ENCODE results near the gene CMTM2. TPM values are rescaled to one million over a fixed set of nuclear protein-coding genes. Genes with fewer than 3 reads are reported as not detected.

The CMTM2 gene
- total and polyA plus RNA-seq, 2 of the 4 experiments (the other 2 are of a cell fraction) = not detected

- H4K20me1 ChIP-seq (ENCODE audit: insufficient read depth, low read length) = no peaks in the 10 kb centered on the region
- peak; percentile 29; the same call in 1 of the 2 replicates for TF ChIP-seq MAZ (IDR thresholded peaks at IDR 0.05; ENCODE audit: borderline replicate concordance, low read depth, low read length)
- TF ChIP-seq RAD21 (IDR thresholded peaks at IDR 0.05; ENCODE audit: low read length) = peak; percentile 26
- no peak for TF ChIP-seq FOS (IDR thresholded peaks at IDR 0.05; ENCODE audit: low read depth, low read length)
- no peak for TF ChIP-seq BHLHE40 (IDR thresholded peaks at IDR 0.05; ENCODE audit: low read depth, low read length)
- TF ChIP-seq, protein P1, sequence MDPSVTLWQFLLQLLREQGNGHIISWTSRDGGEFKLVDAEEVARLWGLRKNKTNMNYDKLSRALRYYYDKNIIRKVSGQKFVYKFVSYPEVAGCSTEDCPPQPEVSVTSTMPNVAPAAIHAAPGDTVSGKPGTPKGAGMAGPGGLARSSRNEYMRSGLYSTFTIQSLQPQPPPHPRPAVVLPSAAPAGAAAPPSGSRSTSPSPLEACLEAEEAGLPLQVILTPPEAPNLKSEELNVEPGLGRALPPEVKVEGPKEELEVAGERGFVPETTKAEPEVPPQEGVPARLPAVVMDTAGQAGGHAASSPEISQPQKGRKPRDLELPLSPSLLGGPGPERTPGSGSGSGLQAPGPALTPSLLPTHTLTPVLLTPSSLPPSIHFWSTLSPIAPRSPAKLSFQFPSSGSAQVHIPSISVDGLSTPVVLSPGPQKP (IDR thresholded peaks at IDR 0.05; ENCODE audit: borderline replicate concordance, low read depth, low read length) = no peak
- TF ChIP-seq MAFK (IDR thresholded peaks at IDR 0.05; ENCODE audit: low read depth, low read length) = no peak
- TF ChIP-seq CHD1 (IDR thresholded peaks at IDR 0.05; ENCODE audit: low read depth, low read length) = no peak
- no peak for TF ChIP-seq RFX5 (IDR thresholded peaks at IDR 0.05; ENCODE audit: low read depth, low read length)
- no peak for TF ChIP-seq RCOR1 (IDR thresholded peaks at IDR 0.05; ENCODE audit: insufficient replicate concordance, low read length)
- no peak for TF ChIP-seq MXI1 (IDR thresholded peaks at IDR 0.05; ENCODE audit: borderline replicate concordance, low read depth, low read length)
- TF ChIP-seq CEBPB (IDR thresholded peaks at IDR 0.05; ENCODE audit: low read depth, low read length) = no peak
- no peak for TF ChIP-seq SMC3 (IDR thresholded peaks at IDR 0.05; ENCODE audit: low read depth, low read length)
- no peak for TF ChIP-seq NFE2L2 (IDR thresholded peaks at IDR 0.05; ENCODE audit: low read depth, low read length)
- TF ChIP-seq, protein P2, sequence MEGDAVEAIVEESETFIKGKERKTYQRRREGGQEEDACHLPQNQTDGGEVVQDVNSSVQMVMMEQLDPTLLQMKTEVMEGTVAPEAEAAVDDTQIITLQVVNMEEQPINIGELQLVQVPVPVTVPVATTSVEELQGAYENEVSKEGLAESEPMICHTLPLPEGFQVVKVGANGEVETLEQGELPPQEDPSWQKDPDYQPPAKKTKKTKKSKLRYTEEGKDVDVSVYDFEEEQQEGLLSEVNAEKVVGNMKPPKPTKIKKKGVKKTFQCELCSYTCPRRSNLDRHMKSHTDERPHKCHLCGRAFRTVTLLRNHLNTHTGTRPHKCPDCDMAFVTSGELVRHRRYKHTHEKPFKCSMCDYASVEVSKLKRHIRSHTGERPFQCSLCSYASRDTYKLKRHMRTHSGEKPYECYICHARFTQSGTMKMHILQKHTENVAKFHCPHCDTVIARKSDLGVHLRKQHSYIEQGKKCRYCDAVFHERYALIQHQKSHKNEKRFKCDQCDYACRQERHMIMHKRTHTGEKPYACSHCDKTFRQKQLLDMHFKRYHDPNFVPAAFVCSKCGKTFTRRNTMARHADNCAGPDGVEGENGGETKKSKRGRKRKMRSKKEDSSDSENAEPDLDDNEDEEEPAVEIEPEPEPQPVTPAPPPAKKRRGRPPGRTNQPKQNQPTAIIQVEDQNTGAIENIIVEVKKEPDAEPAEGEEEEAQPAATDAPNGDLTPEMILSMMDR (conservative IDR thresholded peaks at IDR 0.05; ENCODE audit: low read depth, low read length) = 0 out of 2 replicates have a peak, but pooled peaks have one; percentile 31
- TF ChIP-seq POLR2A (IDR thresholded peaks at IDR 0.05; ENCODE audit: low read depth, low read length) = peak; percentile 75; the same call in 1 of the 2 replicates
Measured at GRCh38 chr16:66549284-66550131, 29.8 kb upstream of the CMTM2 start, which contains the start of gene TK2. TSS of gene TK2 (minus strand) at chr16:66550122. CDS start at chr16:66550061, 61 bp downstream.

More at GRCh38 chr16:66549284-66550131, 29.8 kb upstream of the CMTM2 start, which contains the start of gene TK2:
- H2AK9ac ChIP-seq (replicated peaks; ENCODE audit: low read depth, low read length, poor library complexity) = peak within 1 kb of the TSS; percentile 37
- peaks cover 39 to 47% of the 10 kb centered on the region in 2 experiments for H3K79me1 ChIP-seq (ENCODE audit: low read depth in 1 of 2, low read length in 2 of 2)
- H3K27me3 ChIP-seq (ENCODE audit: control insufficient read depth, insufficient read depth, low read length) = no peaks in the 10 kb centered on the region
- peaks cover 12% of the 10 kb centered on the region; the same call in 1 of the 2 replicates for H3K9me1 ChIP-seq (ENCODE audit: insufficient read depth, low read length)
- dilution Hi-C loops (cut with HindIII; ENCODE audit: low sequenced_read_pairs, unreplicated experiment) = no loop called here
- peak within 1 kb of the TSS; percentile 83 for H2AFZ ChIP-seq (replicated peaks; ENCODE audit: low read length, poor library complexity)
- peak within 1 kb of the TSS; percentile 96 for H3K14ac ChIP-seq (replicated peaks; ENCODE audit: low read depth, low read length)
- H4K91ac ChIP-seq (ENCODE audit: insufficient read depth, low read depth, low read length) = peak within 1 kb of the TSS; percentile 84
- peak within 1 kb of the TSS; percentile 86 for H2BK120ac ChIP-seq (ENCODE audit: low read depth, low read length)
- H3K27ac ChIP-seq (ENCODE audit: insufficient read depth, low read length) = peak within 1 kb of the TSS; percentile 93
- H2BK20ac ChIP-seq (ENCODE audit: low read depth, low read length) = peak within 1 kb of the TSS; percentile 57; the same call in 1 of the 2 replicates
- H2BK15ac ChIP-seq (ENCODE audit: low read depth, low read length) = peak within 1 kb of the TSS; percentile 46; the same call in 1 of the 3 replicates
- DNase-seq (peak; percentile 72), ATAC-seq (ENCODE audit: low read depth) (peak; percentile 72)
- H4K5ac ChIP-seq (ENCODE audit: low read depth, low read length) = peak within 1 kb of the TSS; percentile 88
- H2AK5ac ChIP-seq (ENCODE audit: low read depth, low read length) = peak within 1 kb of the TSS; percentile 91
- peak within 1 kb of the TSS; percentile 90 for H3K4ac ChIP-seq (ENCODE audit: low read depth, low read length)
- intact Hi-C loops (cut with micrococcal nuclease) = no loop called here
- peak within 1 kb of the TSS; percentile 90 for H3K23ac ChIP-seq (ENCODE audit: low read depth, low read length)
- no peaks in the 10 kb centered on the region for H3K9me3 ChIP-seq (ENCODE audit: control insufficient read depth, insufficient read depth, low read length)
- peaks cover 2% of the 10 kb centered on the region; the same call in 1 of the 2 replicates for H3K36me3 ChIP-seq (ENCODE audit: control insufficient read depth, insufficient read depth, low read length)
- peak within 1 kb of the TSS; percentile 94 for H3K9ac ChIP-seq (ENCODE audit: low read depth, low read length)
- H3K4me1 ChIP-seq (ENCODE audit: control insufficient read depth, insufficient read depth, low read length) = peaks cover 7% of the 10 kb centered on the region
- ChIA-PET POLR2A (ENCODE audit: unreplicated experiment) (no interaction called here), CTCF (no interaction called here)
- 0% methylated on average over 25 of the region's 80 CpGs; no CpG with 5 or more reads in 1 of the 2 experiments for WGBS, 2 experiments (ENCODE audit: extremely low coverage in 2 of 2, insufficient read length in 1 of 2)
- peak within 1 kb of the TSS; percentile 64 for H3K56ac ChIP-seq (ENCODE audit: extremely low read depth, insufficient read depth, low read length)
- H2BK5ac ChIP-seq (ENCODE audit: low read depth, low read length, poor library complexity, severe bottlenecking) = peak within 1 kb of the TSS; percentile 67
- in situ Hi-C loops (cut with MboI; ENCODE audit: low sequenced_read_pairs) = loop anchor here (5.0 kb wide), 1 partner anchor 53 kb away; the partner anchor contains the start of gene CMTM3
- H3K18ac ChIP-seq (ENCODE audit: low read depth, low read length) = peak within 1 kb of the TSS; percentile 78
- peak within 1 kb of the TSS; percentile 90 to 99 for H4K8ac ChIP-seq (ENCODE audit: low read depth in 2 of 2, low read length in 2 of 2)
- peak within 1 kb of the TSS; percentile 85 for H3K4me2 ChIP-seq (ENCODE audit: low read depth, low read length)
- peak within 1 kb of the TSS; percentile 74 for H3K4me3 ChIP-seq (ENCODE audit: insufficient read depth, low read depth, low read length)
- no TSS peak for BruUV-seq (replicated peaks)
